GM12892 (cell line): ENCODE results near the gene CACNA2D1.

Experiments
- POLR2A ChIP-seq: IDR thresholded peaks from 2 replicates; pipeline ENCODE4 v1.6.1; 2011; ENCODE audit warnings: low read depth, low read length, control low read depth
- POLR2AphosphoS5 ChIP-seq: IDR thresholded peaks from 2 replicates; pipeline ENCODE4 v1.6.1; 2011; ENCODE audit warnings: low read depth, low read length, control low read depth
- TAF1 ChIP-seq: IDR thresholded peaks from 2 replicates; pipeline ENCODE4 v1.6.1; 2011; ENCODE audit warnings: low read depth, mild to moderate bottlenecking, control low read depth, low read length, borderline replicate concordance

GRCh38 chr7:82229164-82229563 is 214.4 kb downstream of the CACNA2D1 start:
- TF ChIP-seq TAF1 (no peak), POLR2A (no peak), POLR2AphosphoS5 (no peak)
